Stimulated activated naive CD8-positive, alpha-beta T cell treated with anti-CD3 and anti-CD28 coated beads, Interleukin-15, amount 100 ng/mL, for 72 hours (primary cell): Measurements from ENCODE around the gene ATG14.

Experiments used
- ATAC-seq: fragments of 150-1000 bp; cut with Tn5 transposase; 2 replicates; pipeline ENCODE4 v1.10.0; 2021; ENCODE audit warnings: mild to moderate bottlenecking, moderate library complexity
- DNase-seq, 2 donors: peaks; one replicate each; pipeline ENCODE4 v3.0.0; 2021 to 2022
- H3K27ac Mint-ChIP-seq, 2 donors: one replicate each; pipeline ENCODE4 v1.8.0; 2022; ENCODE audit warnings: mild to moderate bottlenecking in 2 of 2, mixed read lengths in 2 of 2, moderate library complexity in 2 of 2
- H3K27me3 Mint-ChIP-seq: one replicate; pipeline ENCODE4 v1.8.0; 2022; ENCODE audit warnings: mixed read lengths
- H3K4me1 Mint-ChIP-seq: one replicate; pipeline ENCODE4 v1.8.0; 2022; ENCODE audit warnings: mild to moderate bottlenecking, mixed read lengths
- H3K4me3 Mint-ChIP-seq, 2 donors: one replicate each; pipeline ENCODE4 v1.8.0; 2022; ENCODE audit warnings: mild to moderate bottlenecking in 2 of 2, mixed read lengths in 2 of 2, moderate library complexity in 1 of 2
- H3K9me3 Mint-ChIP-seq, 2 donors: one replicate each; pipeline ENCODE4 v1.8.0; 2022; ENCODE audit warnings: mixed read lengths in 2 of 2

ATG14 gene

GRCh38 chr14:55417955-55418354 lies 6.3 kb upstream of the ATG14 start:
- peaks cover 20% of the 10 kb centered on the region for H3K4me1 Mint-ChIP-seq
- no peak for DNase-seq

GRCh38 chr14:55416866-55417265 lies 5.2 kb upstream of the ATG14 start:
- ATAC-seq (peak; percentile 52), DNase-seq (peak in 1 of 2 donors; percentile 22)
- H3K4me1 Mint-ChIP-seq: peaks cover 25% of the 10 kb centered on the region
- no peak overlapping the region for H3K4me3 Mint-ChIP-seq
- peak overlapping the region in 1 of 2 donors; percentile 58 for H3K27ac Mint-ChIP-seq
- no peaks in the 10 kb centered on the region for H3K9me3 Mint-ChIP-seq
- no peaks in the 10 kb centered on the region for H3K27me3 Mint-ChIP-seq

More at GRCh38 chr14:55417955-55418354, 6.3 kb upstream of the ATG14 start:
- H3K27ac Mint-ChIP-seq: no peak overlapping the region
- H3K9me3 Mint-ChIP-seq: no peaks in the 10 kb centered on the region
- no peak overlapping the region for H3K4me3 Mint-ChIP-seq
- no peak for ATAC-seq
- no peaks in the 10 kb centered on the region for H3K27me3 Mint-ChIP-seq

- Mint-ChIP-seq H3K9me3 (no peaks in the 10 kb centered on the region), H3K4me3 (no peak overlapping the region), H3K27ac (no peak overlapping the region)
Observed at GRCh38 chr14:55414551-55414950, 2.9 kb upstream of the ATG14 start.

GRCh38 chr14:55412676-55413075 lies 1.0 kb upstream of the ATG14 start:
- Mint-ChIP-seq H3K4me1 (peaks cover 48% of the 10 kb centered on the region), H3K27me3 (no peaks in the 10 kb centered on the region), H3K4me3 (no peak overlapping the region), H3K9me3 (no peaks in the 10 kb centered on the region), H3K27ac (no peak overlapping the region)
- DNase-seq: no peak
- no peak for ATAC-seq

More at GRCh38 chr14:55414551-55414950, 2.9 kb upstream of the ATG14 start:
- peaks cover 41% of the 10 kb centered on the region for H3K4me1 Mint-ChIP-seq
- H3K27me3 Mint-ChIP-seq: no peaks in the 10 kb centered on the region
- no peak for DNase-seq
- ATAC-seq: no peak

- peaks cover 34% of the 10 kb centered on the region for H3K4me1 Mint-ChIP-seq
Observed at GRCh38 chr14:55410876-55411275, 754 bp downstream of the ATG14 start.

GRCh38 chr14:55404173-55404854 lies 7.3 kb downstream of the ATG14 start:
- peak; percentile 55 for ATAC-seq
- no peak for DNase-seq
- peak overlapping the region in 1 of 2 donors; percentile 79 for H3K27ac Mint-ChIP-seq
- peaks cover 33% of the 10 kb centered on the region for H3K4me1 Mint-ChIP-seq
- H3K9me3 Mint-ChIP-seq: no peaks in the 10 kb centered on the region
- H3K27me3 Mint-ChIP-seq: no peaks in the 10 kb centered on the region
- peak overlapping the region in 1 of 2 donors; percentile 45 for H3K4me3 Mint-ChIP-seq

More at GRCh38 chr14:55410876-55411275, 754 bp downstream of the ATG14 start:
- Mint-ChIP-seq H3K27ac (peak overlapping the region; percentile 97 to 98), H3K9me3 (no peaks in the 10 kb centered on the region), H3K27me3 (no peaks in the 10 kb centered on the region), H3K4me3 (peak overlapping the region; percentile 88 to 94)
- no peak for DNase-seq
- ATAC-seq: no peak

- Mint-ChIP-seq H3K9me3 (no peaks in the 10 kb centered on the region), H3K4me1 (peaks cover 34% of the 10 kb centered on the region), H3K4me3 (no peak overlapping the region), H3K27me3 (no peaks in the 10 kb centered on the region), H3K27ac (no peak overlapping the region)
- DNase-seq (no peak), ATAC-seq (no peak)
Observed at GRCh38 chr14:55401751-55402150, 9.9 kb downstream of the ATG14 start.

GRCh38 chr14:55399852-55400251 lies 11.8 kb downstream of the ATG14 start:
- no peak overlapping the region for H3K27ac Mint-ChIP-seq
- DNase-seq (no peak), ATAC-seq (peak; percentile 56)
- H3K4me3 Mint-ChIP-seq: no peak overlapping the region
- no peaks in the 10 kb centered on the region for H3K9me3 Mint-ChIP-seq
- peaks cover 29% of the 10 kb centered on the region for H3K4me1 Mint-ChIP-seq
- no peaks in the 10 kb centered on the region for H3K27me3 Mint-ChIP-seq

GRCh38 chr14:55399183-55399582 lies 12.4 kb downstream of the ATG14 start:
- H3K27me3 Mint-ChIP-seq: no peaks in the 10 kb centered on the region
- H3K4me3 Mint-ChIP-seq: no peak overlapping the region
- DNase-seq (no peak), ATAC-seq (no peak)
- no peak overlapping the region for H3K27ac Mint-ChIP-seq
- H3K4me1 Mint-ChIP-seq: peaks cover 24% of the 10 kb centered on the region
- no peaks in the 10 kb centered on the region for H3K9me3 Mint-ChIP-seq

GRCh38 chr14:55398679-55399078 lies 13.0 kb downstream of the ATG14 start:
- H3K27ac Mint-ChIP-seq: no peak overlapping the region
- no peaks in the 10 kb centered on the region for H3K27me3 Mint-ChIP-seq
- no peak overlapping the region for H3K4me3 Mint-ChIP-seq
- H3K4me1 Mint-ChIP-seq: peaks cover 20% of the 10 kb centered on the region
- no peak for ATAC-seq
- no peaks in the 10 kb centered on the region for H3K9me3 Mint-ChIP-seq
- DNase-seq: no peak

- Mint-ChIP-seq H3K4me1 (peaks cover 37% of the 10 kb centered on the region), H3K27me3 (no peaks in the 10 kb centered on the region), H3K4me3 (no peak overlapping the region), H3K27ac (peak overlapping the region in 1 of 2 donors; percentile 27), H3K9me3 (no peaks in the 10 kb centered on the region)
- ATAC-seq: no peak
- DNase-seq: no peak
Observed at GRCh38 chr14:55389330-55389729, 22.3 kb downstream of the ATG14 start.

- peaks cover 41% of the 10 kb centered on the region for H3K4me1 Mint-ChIP-seq
- peak overlapping the region in 1 of 2 donors; percentile 86 for H3K27ac Mint-ChIP-seq
- H3K9me3 Mint-ChIP-seq: no peaks in the 10 kb centered on the region
- no peaks in the 10 kb centered on the region for H3K27me3 Mint-ChIP-seq
- peak; percentile 67 for ATAC-seq
- H3K4me3 Mint-ChIP-seq: peak overlapping the region in 1 of 2 donors; percentile 30
- DNase-seq: no peak
Observed at GRCh38 chr14:55388160-55388559, 23.5 kb downstream of the ATG14 start.

- DNase-seq: no peak
- peaks cover 41% of the 10 kb centered on the region for H3K4me1 Mint-ChIP-seq
- ATAC-seq: no peak
- H3K27me3 Mint-ChIP-seq: no peaks in the 10 kb centered on the region
- H3K27ac Mint-ChIP-seq: peak overlapping the region; percentile 4 to 85
- peak overlapping the region; percentile 12 to 41 for H3K4me3 Mint-ChIP-seq
- no peaks in the 10 kb centered on the region for H3K9me3 Mint-ChIP-seq
Observed at GRCh38 chr14:55387121-55387520, 24.5 kb downstream of the ATG14 start.

GRCh38 chr14:55386037-55386808 lies 25.4 kb downstream of the ATG14 start:
- peak overlapping the region; percentile 42 to 55 for H3K4me3 Mint-ChIP-seq

GRCh38 chr14:55384536-55384935 lies 27.1 kb downstream of the ATG14 start:
- Mint-ChIP-seq H3K27me3 (no peaks in the 10 kb centered on the region), H3K4me1 (peaks cover 53% of the 10 kb centered on the region), H3K27ac (peak overlapping the region in 1 of 2 donors; percentile 72)

More at GRCh38 chr14:55386037-55386808, 25.4 kb downstream of the ATG14 start:
- peak overlapping the region; percentile 95 for H3K27ac Mint-ChIP-seq
- no peaks in the 10 kb centered on the region for H3K9me3 Mint-ChIP-seq
- peak; percentile 61 for ATAC-seq
- DNase-seq: no peak
- H3K4me1 Mint-ChIP-seq: peaks cover 50% of the 10 kb centered on the region
- H3K27me3 Mint-ChIP-seq: no peaks in the 10 kb centered on the region

GRCh38 chr14:55383541-55384140 lies 28.0 kb downstream of the ATG14 start:
- Mint-ChIP-seq H3K9me3 (no peaks in the 10 kb centered on the region), H3K27ac (no peak overlapping the region), H3K4me1 (peaks cover 46% of the 10 kb centered on the region), H3K27me3 (no peaks in the 10 kb centered on the region), H3K4me3 (no peak overlapping the region)
- DNase-seq (no peak), ATAC-seq (no peak)

More at GRCh38 chr14:55384536-55384935, 27.1 kb downstream of the ATG14 start:
- Mint-ChIP-seq H3K4me3 (no peak overlapping the region), H3K9me3 (no peaks in the 10 kb centered on the region)
- no peak for DNase-seq
- no peak for ATAC-seq
